ENCODE results near the gene UBE2L3. TPM values are rescaled to one million over a fixed set of nuclear protein-coding genes. Genes with fewer than 3 reads are reported as not detected.

Gene UBE2L3
- total and polyA plus RNA-seq, 2 of the 13 experiments (the other 11 are each of a cell fraction or from before 2014, with no cell fraction given), result 30.2 to 58.1 TPM

- TF ChIP-seq TEF (CRISPR knock-in tag; IDR thresholded peaks at IDR 0.05) (0 out of 2 replicates have a peak, but pooled peaks have one; percentile 11), NRL (CRISPR knock-in tag; IDR thresholded peaks at IDR 0.05; ENCODE audit: borderline replicate concordance) (peak; percentile 92; the same call in 1 of the 2 replicates), TGIF2 (CRISPR knock-in tag; IDR thresholded peaks at IDR 0.05) (peak; percentile 68; the same call in 1 of the 2 replicates), ZNF329 (CRISPR knock-in tag; IDR thresholded peaks at IDR 0.05; ENCODE audit: low read depth) (0 out of 2 replicates have a peak, but pooled peaks have one; percentile 61), NFKB2 (CRISPR knock-in tag; IDR thresholded peaks at IDR 0.05; ENCODE audit: borderline replicate concordance) (no peak; the same call in 1 of the 2 replicates), EED (CRISPR knock-in tag; IDR thresholded peaks at IDR 0.05) (no peak), ZNF496 (CRISPR knock-in tag; IDR thresholded peaks at IDR 0.05; ENCODE audit: insufficient replicate concordance) (no peak), ZNF747 (CRISPR knock-in tag; IDR thresholded peaks at IDR 0.05; ENCODE audit: borderline replicate concordance) (peak; percentile 69; the same call in 1 of the 2 replicates), ZNF280B (CRISPR knock-in tag; IDR thresholded peaks at IDR 0.05; ENCODE audit: borderline replicate concordance) (peak; percentile 36; the same call in 1 of the 2 replicates), GABPB1 (CRISPR knock-in tag; IDR thresholded peaks at IDR 0.05) (peak; percentile 62; the same call in 1 of the 2 replicates), ZNF20 (CRISPR knock-in tag; IDR thresholded peaks at IDR 0.05) (no peak), FOXM1 (CRISPR knock-in tag; IDR thresholded peaks at IDR 0.05) (peak; percentile 77; the same call in 1 of the 2 replicates), SAP130 (CRISPR knock-in tag; IDR thresholded peaks at IDR 0.05; ENCODE audit: low read depth) (peak; percentile 93), NFYB (CRISPR knock-in tag; IDR thresholded peaks at IDR 0.05) (peak; percentile 91), ARNT2 (CRISPR knock-in tag; IDR thresholded peaks at IDR 0.05; ENCODE audit: low read depth) (peak; percentile 82), KMT2A (CRISPR knock-in tag; IDR thresholded peaks at IDR 0.05) (peak; percentile 62; the same call in 1 of the 2 replicates), RBM39 (IDR thresholded peaks at IDR 0.05; ENCODE audit: low read depth, low read length, poor library complexity, severe bottlenecking) (peak; percentile 36), KMT2B (CRISPR knock-in tag; IDR thresholded peaks at IDR 0.05) (peak; percentile 55), ZNF558 (CRISPR knock-in tag; IDR thresholded peaks at IDR 0.05; ENCODE audit: borderline replicate concordance) (no peak), U2AF2 (IDR thresholded peaks at IDR 0.05; ENCODE audit: low read depth, low read length) (no peak), MAZ (IDR thresholded peaks at IDR 0.05; ENCODE audit: borderline replicate concordance, low read depth, low read length) (peak; percentile 58; the same call in 1 of the 2 replicates), MAZ (CRISPR knock-in tag; IDR thresholded peaks at IDR 0.05; ENCODE audit: low read depth) (no peak; the same call in 1 of the 2 replicates), ERF (CRISPR knock-in tag; IDR thresholded peaks at IDR 0.05) (peak; percentile 44; the same call in 1 of the 2 replicates), SKI (IDR thresholded peaks at IDR 0.05; ENCODE audit: partially characterized antibody) (peak; percentile 7), HOXA3 (CRISPR knock-in tag; IDR thresholded peaks at IDR 0.05) (peak; percentile 50; the same call in 1 of the 2 replicates), SRSF1 (optimal IDR thresholded peaks at IDR 0.05; ENCODE audit: low read depth, low read length) (peak; percentile 13), ZZZ3 (CRISPR knock-in tag; IDR thresholded peaks at IDR 0.05; ENCODE audit: borderline replicate concordance) (no peak), KLF16 (CRISPR knock-in tag; IDR thresholded peaks at IDR 0.05) (no peak; a peak in 1 of 4 replicates), ZNF607 (CRISPR knock-in tag; IDR thresholded peaks at IDR 0.05; ENCODE audit: borderline replicate concordance) (peak; percentile 26; the same call in 1 of the 2 replicates), KAT8 (CRISPR knock-in tag; IDR thresholded peaks at IDR 0.05) (peak; percentile 71), RXRB (CRISPR knock-in tag; IDR thresholded peaks at IDR 0.05; ENCODE audit: borderline replicate concordance) (peak; percentile 44; the same call in 1 of the 2 replicates)
Measured at GRCh38 chr22:21652010-21652546, 84.6 kb downstream of the UBE2L3 start (continued).
